ENCODE measurements around the gene NDOR1. TPM values are rescaled to one million over a fixed set of nuclear protein-coding genes. Genes with fewer than 3 reads are reported as not detected.

NDOR1 gene
- total RNA-seq, 1 donor: 10.2 TPM

DNA sequence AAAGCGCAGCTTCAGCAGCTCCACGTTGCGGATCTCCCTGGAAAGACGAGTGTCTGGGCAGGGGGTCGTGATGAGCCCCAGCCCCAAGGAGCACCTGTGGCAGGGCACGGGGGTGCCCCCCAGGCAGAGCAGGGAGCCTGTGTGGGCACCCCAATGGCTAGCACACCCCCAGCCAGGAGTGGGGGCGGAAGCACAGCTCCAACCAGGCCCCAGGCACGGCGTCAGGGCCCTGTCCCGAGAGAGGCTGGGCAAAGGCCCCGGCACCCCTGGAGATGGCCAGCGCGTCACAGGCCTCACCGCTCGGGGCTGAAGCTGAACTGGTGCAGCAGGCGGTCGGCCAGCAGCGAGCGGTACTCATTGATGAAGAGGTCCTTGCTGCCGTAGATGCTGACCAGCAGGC is 25.0 kb upstream of the NDOR1 start:
- no peak for DNase-seq (ENCODE audit: low read depth in 2 of 3, low spot score in 2 of 3)

DNA sequence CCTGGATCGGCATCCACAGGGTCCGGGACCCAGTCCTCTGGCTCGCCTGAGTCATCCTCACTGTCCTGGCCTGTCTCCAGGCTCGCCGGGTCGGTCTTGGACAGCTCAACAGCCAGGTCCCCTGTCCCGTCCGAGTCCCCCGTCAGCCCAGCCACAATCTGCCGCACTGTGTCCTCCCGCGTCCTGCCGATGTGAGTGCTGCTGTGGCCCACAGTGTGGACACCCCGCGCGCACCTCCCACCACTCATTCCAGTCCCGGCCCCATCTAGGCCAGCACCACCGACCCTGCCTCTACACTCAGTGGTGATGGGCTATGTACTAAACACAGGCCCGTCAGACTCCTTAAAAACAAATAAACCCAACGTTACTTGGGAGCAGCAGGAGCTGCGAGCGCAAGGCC is 23.8 kb upstream of the NDOR1 start:
- no peak for DNase-seq (ENCODE audit: low read depth in 2 of 3, low spot score in 2 of 3)

DNA sequence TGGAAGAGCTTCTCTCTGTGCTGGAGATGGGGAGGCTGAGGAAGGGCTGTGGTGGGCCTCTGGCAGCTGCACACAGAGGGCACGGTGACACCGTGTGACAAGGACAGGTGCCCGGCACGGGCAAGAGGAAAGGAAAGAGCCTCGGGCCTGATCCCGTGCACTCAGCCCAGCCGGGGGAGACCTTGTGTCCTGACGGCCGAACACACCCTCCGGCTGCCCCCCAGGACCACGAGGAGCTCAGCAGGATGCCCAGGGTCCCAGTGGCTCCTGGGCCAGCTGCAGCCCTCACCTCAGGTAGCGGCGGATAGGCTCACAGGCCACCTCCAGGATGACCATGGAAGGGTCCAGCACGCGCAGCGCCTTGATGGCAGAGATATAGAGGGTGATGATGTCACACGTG is 22.7 kb upstream of the NDOR1 start:
- DNase-seq (ENCODE audit: low read depth in 2 of 3, low spot score in 2 of 3): no peak

DNA sequence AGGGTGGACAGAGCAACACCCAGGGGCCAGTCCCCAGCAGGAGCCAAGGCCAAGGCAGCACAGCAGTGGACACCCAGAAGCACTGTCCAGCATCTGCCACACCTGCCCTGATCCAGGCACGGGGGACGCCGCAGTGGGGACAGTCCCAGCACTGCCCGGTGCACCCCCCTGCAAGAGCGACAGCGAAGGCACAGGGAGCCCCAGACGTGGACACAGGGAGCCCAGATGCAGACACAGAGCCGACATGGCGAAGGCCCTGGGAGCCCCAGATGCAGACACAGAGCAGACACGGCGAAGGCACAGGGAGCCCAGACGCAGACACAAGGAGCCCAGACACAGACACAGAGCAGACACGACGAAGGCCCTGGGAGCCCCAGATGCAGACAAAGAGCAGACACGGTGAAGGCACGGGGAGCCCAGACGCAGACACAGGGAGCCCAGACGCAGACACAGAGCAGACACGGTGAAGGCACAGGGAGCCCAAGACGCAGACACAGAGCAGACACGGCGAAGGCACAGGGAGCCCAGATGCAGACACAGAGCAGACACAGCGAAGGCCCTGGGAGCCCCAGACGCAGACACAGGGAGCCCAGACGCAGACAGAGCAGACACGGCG is 21.4 kb upstream of the NDOR1 start:
- no peak for DNase-seq (ENCODE audit: low read depth in 2 of 3, low spot score in 2 of 3)

DNA sequence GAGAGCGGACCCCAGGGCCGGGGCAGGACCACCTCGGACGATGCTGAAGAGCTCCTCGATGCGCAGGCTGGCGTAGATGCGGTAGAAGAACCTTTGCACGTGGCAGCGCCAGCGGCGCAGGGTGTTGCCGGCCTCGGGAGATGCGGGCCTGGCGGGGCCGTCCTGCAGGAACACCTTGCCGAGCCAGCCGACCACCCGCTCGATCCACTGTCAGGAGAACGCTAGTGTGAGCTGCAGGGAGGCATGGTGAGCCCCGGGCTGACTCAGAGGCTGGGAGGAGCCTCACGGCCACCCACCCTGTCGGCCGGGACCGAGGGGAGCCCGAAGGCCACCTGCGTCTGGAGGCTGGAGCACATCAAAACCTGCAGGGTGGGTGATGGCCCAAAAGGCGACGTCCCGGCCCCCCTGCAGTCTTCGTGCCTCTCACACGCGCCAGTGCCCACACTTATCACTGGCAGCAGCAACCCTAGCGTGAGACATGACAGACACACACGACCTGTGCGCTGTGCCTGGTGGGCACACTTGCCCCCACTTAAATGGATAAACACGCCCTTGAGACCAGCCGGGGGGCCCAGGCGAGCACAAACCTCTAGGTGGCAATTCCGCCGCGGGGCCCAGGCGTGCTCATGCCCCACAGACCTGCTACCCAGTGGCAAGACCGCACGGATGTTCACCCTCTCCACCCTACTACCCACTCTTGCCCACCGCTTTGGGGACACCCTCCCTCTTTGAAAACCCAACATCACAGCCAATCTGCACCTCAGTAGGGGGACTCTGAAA is 20.4 kb upstream of the NDOR1 start:
- DNase-seq (ENCODE audit: low read depth in 2 of 3, low spot score in 2 of 3): no peak

DNA sequence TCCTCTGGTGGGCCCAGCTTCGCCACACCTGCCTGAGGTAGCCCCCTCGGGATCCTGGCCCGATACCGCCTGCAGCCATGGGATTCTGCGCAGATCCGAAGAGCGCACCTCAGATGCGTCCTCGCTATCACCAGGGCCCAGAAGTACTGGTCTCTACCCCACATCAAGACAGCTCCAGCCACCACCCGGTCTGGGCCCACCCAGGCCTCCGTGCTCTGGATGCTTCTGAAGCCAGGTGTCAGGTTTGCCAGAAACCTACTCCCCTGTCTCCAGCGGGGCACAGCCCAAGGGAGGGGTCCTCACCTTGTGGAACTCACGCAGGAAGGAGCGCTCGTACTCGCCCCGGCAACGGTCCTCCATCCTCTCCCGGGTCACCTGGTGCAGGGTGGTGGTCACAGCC is 19.6 kb upstream of the NDOR1 start:
- DNase-seq (ENCODE audit: low read depth in 2 of 3, low spot score in 2 of 3): no peak

DNA sequence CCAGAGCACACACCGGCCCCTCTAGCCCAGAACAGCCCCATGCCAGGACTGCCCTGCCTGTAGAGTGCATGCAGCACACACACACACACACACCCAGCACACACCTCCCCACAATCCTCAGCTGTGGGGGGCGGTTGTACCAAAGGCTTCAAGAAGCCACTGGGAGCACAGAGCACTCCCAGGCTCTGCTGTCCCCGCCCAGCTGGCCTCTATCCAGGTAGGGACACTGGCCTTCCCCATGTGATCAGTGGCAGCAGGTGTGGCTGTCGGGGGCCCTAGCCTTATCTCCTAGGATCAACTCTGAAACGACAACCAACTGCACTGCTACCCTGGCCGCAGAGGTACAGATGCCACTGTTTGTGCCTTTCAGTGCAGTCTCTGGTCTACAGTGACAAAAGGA is 19.1 kb upstream of the NDOR1 start:
- no peak for DNase-seq (ENCODE audit: low read depth in 2 of 3, low spot score in 2 of 3)

DNA sequence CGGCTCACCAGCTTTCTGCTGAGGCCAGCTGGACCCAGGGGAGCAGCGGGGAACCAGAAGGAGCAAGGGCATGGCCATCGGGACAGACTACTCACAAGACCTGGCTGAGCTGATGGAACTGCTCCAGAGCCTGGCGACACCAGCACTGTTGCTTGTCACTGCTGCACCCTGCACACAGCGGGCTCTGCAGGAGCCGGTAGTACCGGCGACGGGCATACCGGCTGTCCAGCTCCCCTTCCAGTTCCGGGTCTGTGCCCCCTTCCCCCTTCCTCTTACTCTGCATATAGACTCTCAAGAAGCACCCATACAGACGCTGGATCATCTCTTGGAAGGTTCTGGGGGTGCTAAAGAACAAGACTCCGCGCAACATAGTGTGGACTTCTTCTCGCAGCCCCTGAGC is 18.1 kb upstream of the NDOR1 start:
- no peak for DNase-seq (ENCODE audit: low read depth in 2 of 3, low spot score in 2 of 3)

DNA sequence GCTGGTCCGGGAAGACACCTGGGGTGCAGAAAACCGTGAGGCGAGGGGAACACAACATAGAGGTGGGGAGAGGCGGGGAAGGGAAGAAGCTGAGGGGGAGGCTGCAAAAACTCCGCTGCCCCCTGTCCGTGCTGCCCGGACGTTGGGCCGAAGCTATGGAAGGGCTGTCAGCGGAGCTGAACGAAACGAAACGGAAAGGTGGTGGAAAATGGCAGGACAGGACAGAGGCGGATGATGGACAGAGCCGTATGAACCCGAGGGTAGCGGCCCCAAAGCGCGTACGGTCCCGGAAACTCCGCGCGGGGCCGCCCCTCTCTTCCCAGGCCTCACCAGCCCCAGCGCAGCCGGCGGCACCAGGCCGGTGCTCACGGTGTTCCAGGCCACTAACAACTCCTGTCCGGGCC is 17.4 kb upstream of the NDOR1 start:
- DNase-seq (ENCODE audit: low read depth in 2 of 3, low spot score in 2 of 3): no peak

DNA sequence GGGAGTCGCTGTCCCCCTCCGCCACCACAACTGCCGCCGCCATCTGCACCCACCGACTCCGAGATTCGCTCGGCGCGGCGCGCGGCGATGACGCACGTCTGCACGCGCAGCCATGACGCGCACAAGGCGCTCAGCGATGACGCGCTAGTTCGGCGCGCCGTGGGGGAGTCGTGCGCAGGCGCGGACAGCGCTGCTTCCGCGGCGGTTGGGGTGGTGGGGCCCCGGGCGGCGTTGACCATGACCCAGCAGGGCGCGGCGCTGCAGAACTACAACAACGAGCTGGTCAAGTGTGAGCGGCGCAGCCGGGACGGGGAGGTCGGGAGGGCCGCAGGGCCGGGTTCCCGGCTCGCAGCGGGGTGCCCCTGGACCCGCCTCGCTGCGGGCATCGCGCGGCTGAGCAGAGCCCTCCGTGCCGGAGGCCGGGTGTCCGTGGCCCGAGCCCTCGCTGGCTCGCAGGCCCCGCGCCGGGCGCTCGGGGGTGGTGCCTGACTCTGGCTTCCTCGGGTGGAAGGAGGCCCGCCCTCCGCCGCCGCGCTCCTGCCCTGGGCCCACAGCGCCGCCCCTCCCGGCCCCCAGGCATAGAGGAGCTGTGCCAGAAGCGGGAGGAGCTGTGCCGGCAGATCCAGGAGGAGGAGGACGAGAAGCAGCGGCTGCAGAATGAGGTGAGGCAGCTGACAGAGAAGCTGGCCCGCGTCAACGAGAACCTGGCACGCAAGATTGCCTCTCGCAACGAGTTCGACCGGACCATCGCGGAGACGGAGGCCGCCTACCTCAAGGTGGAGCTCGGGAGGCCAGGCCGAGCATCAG is 16.8 kb upstream of the NDOR1 start, which contains the start of the genes ANAPC2 and SSNA1:
Gene ANAPC2 (minus strand): TSS at position 71 of the 807 bp plus-strand sequence. CDS start 28 bp downstream, at position 43.
Gene SSNA1 (plus strand): TSS at position 187 of the 807 bp plus-strand sequence. CDS start 51 bp downstream, at position 238.
- DNase-seq (ENCODE audit: low read depth in 2 of 3, low spot score in 2 of 3): peak; percentile 94 to 99 (median 94)

DNA sequence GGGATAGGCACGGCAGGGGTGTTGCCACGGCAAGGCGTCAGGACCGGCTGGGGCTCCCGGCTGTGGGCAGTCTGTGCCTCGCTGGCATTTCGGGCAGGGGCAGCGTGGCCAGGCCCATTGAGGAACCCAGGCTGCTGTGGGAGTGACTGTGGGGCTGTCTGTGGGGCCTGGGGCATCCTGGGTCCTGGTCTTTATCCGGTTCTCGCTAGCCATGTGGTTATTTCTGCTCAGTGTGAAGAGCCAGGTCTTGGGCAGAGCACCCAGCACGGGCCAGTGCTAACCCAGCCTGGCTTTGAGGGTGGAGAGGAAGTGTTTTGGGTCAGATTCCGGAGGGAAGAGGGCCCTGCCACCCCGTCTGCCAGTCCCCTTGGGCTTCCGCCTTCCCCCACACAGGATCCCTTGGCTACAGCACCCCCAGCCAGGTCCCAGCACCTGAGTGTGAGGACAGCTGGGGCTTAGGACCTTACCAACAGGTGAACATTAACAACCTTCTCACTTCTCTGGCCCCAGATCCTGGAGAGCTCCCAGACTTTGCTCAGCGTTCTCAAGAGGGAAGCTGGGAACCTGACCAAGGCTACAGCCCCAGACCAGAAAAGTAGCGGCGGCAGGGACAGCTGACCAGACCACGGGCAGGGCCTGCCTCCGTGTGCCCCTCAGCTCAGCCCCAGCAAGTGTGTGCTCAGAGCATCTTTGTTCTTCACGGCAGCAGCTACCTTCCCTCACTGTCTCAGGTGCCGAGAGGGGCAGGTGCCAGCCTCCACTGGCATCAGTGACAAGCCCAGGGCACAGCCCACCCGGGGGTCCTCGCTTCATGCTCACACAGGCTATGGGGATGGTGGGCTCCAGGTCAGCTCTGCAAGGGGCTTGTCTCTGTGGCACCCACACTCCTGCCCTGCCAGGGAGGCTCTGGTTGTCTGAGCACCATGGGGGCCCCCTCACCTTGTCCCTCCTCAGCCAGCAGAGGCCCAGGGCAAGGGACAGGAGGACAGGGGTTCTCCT is 15.9 kb upstream of the NDOR1 start:
- DNase-seq (ENCODE audit: low read depth in 2 of 3, low spot score in 2 of 3): no peak

DNA sequence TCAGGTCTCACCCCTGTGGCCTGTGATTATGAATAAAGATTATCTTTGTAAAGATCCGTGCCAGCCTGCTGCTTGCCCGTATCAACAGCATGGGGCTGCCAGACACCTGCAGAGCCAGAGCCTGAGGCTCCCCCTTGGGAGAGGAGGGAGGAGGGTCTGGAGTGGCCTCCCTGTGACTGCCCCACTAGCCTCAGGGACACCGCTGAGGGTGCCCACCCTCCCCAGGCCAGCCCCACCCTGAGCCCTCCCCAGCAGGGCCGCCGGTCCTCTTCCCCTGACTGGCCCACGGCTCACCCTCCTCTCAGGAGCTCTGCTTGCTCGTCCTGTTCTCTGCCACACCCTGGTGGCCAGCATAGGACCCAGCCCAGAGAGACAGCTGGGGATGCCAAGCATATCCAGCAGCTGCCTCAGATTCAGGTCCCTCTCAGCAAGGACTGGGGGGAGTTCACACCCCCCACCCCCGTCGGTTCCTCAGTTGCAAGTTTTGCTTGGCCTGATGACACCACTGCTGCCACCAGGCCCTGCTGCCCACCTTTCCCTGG is 15.1 kb upstream of the NDOR1 start:
- DNase-seq (ENCODE audit: low read depth in 2 of 3, low spot score in 2 of 3): no peak

DNA sequence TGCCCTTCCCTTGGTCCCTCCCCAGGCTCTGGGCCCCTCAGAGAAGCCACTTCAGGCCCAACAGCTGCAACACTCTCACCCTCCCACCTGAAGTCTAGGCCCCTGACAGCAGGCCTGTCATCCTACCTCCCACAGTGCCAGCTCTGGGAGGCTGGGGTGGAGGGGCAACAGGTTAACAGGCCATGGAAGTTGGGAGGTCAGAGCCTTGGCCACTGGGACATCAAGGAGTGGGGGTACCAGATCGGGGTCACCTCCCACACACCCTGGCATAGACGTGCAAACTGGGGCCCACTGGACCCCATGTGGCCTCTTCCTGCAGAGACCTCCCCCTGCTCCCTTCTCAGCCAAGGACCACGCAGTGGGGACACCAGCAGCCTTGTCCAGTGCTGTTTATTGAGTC is 14.3 kb upstream of the NDOR1 start:
- no peak for DNase-seq (ENCODE audit: low read depth in 2 of 3, low spot score in 2 of 3)

DNA sequence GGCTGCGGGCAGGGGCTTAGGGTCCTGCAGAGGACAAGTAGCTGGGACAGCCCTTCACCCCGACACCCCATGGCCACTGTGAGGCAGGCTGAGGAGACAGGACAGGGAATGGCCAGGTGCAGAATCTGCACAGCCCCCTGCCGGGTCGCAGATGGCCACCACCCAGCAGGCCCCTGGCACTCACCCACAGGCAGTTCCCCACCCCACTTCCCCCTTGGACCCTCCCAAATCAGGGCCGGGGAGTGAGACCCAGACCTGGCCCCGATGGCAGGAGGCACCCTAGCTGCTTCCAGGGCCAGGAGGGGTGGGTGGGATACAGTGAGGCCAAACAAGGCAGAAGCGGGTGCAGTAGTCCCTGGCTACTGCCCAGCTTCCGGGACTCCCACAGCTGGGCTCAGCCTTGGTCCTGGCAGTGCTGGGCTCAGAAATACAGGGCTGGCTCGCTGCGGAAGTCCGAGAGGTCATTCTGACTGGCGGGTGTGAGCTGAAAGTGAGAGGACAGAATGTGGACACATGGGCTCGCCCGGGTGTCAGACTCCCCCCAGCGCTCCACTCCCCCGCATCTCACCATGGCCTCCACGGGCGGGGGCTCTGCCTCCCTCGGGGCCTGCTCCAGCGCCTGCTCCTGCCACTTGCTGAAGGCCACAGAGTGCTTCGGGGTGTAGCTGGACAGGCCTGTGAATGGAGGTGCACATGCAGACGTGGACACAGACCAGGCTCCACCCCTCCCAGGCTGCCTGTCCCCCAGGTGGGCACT is 13.6 kb upstream of the NDOR1 start:
- no peak for DNase-seq (ENCODE audit: low read depth in 2 of 3, low spot score in 2 of 3)

DNA sequence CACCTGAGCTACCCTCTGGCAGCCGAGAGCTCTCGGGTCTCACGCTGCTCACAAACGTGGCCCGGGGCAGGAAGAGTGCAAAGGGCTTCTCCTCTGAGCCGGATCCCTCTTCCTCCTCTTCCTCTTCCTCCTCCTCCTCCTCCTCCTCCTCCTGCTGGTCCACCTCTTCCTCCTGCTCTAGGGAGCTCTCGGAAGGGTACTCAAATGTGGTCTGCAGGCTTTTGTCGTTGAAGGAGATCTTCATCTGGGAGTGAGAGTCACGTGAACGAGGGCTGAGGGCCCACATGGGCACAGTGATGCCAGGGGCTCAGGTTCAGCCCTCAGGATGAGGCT is 13.1 kb upstream of the NDOR1 start:
- DNase-seq (ENCODE audit: low read depth in 2 of 3, low spot score in 2 of 3): no peak

DNA sequence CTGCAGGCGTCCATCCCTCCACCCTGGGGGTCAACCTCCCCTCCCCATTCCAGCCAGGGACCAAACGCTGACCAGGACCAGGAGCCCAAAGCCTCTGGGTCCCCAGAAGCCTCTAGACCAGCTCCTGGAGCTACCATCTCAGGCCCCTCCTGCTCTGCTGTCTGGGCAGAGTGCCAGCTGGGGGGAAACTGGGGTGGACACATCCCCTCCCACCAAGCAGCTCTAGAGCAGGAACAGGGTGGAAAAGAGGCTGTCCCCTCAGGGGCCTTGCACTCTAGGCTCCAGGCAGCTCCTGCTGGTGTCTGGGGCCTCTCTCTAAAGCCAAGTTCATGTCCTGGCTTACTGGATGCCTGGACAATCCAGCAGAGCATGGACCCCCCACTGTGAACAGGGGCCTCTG is 12.6 kb upstream of the NDOR1 start:
- DNase-seq (ENCODE audit: low read depth in 2 of 3, low spot score in 2 of 3): no peak

DNA sequence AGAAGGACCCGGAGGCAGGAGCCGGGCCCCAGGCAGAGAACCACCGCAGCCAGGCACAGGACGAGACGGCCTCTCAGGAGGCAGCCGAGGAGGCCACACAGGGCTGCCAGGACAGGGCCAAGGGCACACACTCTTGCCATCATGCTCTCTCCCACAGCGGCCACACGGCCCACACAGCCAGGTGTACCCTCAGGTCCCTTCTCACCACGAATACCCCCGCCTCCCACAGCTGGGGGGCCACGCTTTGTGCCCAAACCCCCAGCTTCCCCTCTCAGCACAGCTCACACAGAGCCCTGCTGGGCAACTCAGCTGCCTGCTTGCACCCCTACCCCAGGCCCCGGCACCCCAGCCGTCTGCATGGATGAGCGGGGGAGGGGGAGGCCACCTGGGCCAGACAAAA is 11.7 kb upstream of the NDOR1 start:
- DNase-seq (ENCODE audit: low read depth in 2 of 3, low spot score in 2 of 3): no peak

DNA sequence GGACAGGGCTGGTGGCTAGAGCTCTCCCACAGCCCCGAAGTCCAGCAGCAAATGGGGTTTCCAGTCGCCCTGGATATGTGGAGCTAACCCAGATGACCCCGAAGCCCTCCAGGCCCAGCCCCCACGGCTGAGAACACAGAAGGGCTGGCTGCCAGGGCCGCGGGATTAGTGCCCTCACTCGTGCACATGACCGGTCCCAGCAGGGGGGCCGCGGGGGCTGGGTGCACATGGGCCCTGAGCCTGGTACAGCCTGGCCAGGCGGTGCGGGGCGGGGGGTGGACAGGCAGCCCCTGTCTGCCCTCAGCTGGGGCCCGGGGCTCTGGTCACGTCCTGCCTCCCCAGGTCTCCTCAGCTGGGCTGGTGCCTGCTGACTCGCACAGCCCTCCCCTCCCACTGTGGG is 11.1 kb upstream of the NDOR1 start:
- no peak for DNase-seq (ENCODE audit: low read depth in 2 of 3, low spot score in 2 of 3)

DNA sequence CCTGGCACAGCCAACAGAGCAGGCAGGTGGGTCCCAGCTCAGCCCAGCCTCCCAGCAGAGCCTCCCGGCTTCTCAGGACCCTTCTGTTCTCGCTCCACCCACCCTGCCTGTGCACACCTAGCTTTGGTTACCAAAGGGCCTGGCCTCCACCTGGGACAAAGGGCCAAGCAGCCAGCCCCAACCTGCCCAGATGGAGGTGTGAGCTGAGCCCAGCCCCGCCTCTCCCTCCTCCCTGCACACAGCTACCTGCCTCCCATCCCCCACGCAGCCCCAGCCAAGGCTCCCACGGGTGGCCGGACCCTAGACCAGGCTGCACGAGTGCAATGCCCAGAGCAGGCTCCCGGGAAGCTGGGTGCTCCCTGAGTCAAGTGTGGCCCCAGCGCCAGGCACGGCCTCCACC is 10.6 kb upstream of the NDOR1 start:
- DNase-seq (ENCODE audit: low read depth in 2 of 3, low spot score in 2 of 3): no peak

Measured in hematopoietic multipotent progenitor cell (in vitro differentiated cells).